NCI-H2029 treated with DMSO at 0.1 percent for 48 hours (cell line): Measurements from ENCODE around the gene STAMBP.
"Not testable (repeated sequence)": the region's sequence is repeated elsewhere in the genome, so short reads cannot be mapped to it uniquely, and the experiment has no call there.

Experiments
- DNase-seq: peaks from one replicate; lab custom pipeline; 2025; lab: John Stamatoyannopoulos, UW

Gene STAMBP

GRCh38 chr2:73837847-73838585 is 9.3 kb downstream of the STAMBP start:
- no peak for DNase-seq

DNA sequence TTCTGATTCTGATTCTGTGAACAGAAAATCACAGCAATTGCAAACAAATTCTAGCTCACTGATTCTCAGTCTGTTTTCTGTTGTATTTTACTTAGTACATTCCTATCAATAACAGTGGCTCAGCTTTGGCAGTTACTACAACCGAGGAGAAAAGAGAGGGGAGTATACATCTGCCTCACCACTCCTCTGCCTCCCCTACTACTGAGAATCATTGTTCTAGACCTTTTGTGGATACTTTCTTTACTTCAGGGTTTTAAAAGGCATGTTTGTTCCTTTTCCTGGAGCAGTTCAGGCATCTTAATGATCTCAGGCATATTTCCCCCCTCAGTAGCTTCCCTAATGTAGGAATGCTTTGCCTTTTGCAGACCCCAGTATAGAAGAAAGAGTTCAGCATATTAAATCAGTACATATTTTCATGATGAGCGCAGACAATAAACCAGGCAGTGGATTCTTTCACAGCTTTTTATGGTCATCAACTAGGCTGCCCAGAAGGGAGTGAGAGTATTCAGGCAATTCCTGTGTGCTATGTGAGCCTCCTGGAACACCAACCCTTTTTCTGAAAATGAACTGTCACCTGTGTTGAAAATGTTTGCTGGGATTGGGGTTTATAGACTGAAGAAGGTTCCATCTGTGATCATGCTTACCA is 10.3 kb downstream of the STAMBP start:
- DNase-seq: no peak

DNA sequence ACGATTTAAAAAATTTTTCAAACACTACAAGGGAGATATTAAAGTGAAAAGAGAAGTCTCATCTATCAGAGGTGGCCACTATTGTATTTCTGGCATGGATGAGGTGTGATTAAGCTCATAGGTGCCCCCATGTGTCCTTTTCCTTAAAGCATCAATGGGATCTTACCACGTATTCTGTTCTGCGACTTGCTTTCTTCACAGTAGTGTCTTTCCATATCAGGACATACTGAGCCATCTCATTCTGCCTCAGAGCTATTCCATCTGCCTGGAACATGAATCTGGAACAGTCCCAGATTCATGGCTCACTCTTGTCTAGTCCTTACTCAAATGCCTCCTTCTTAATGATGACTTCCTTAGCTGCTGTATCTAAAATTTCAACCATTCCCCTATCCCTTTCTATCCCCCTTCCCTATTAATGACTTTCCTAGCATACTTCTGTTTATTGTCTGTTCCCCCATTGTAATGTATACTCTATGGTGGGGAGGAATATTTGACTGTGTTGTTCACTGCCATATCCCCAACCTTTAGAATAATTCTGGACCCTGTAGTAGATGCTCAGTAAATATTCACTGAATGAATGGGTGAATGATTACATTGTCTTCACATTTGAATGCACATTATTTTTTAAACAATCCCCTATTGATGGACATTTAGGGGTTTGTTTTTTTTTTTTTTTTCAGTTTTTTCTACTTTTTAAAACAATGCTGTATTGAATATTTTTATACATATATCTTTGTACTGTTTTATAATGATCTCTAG is 11.1 kb downstream of the STAMBP start:
- DNase-seq: no peak

DNA sequence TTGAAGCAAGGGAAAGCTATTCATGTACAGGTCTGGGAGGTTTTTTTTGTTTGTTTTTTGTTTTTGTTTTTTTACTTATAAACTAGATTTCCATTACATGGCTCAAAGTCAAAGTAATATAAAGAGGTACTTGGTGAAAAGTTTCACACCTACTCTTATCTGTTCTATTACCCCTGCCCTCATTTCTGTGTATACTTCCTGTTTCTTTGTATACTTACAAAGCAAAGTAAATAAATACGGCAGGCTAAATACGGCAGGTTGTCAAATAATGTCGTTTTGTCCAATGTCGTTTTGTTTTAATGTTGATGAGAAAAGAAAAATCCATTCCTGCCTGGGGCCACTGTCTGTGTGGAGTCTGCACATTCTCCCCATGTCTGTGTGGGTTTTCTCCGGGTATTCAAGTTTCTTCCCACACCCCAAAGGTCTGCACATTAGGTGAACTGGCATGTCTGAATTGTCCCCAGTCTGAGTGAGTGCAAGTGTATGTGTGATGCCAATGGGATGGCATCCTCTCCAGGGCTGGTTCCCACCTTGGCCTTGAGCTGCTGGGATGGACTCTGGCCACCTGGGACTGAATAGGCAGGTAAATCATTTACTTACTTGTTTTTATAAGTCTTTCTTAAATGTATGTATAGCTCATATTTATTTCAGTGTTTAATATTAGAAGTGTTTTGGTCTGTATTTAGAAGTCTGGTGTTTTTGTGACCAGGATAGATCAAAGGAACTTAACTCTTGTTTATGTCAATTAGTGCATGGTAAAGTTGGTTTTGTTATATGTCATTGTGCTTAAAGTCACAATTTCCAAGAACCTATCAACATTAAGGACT is 13.4 kb downstream of the STAMBP start:
- DNase-seq: no peak

GRCh38 chr2:73842739-73843019 is 13.9 kb downstream of the STAMBP start:
- no peak for DNase-seq

DNA sequence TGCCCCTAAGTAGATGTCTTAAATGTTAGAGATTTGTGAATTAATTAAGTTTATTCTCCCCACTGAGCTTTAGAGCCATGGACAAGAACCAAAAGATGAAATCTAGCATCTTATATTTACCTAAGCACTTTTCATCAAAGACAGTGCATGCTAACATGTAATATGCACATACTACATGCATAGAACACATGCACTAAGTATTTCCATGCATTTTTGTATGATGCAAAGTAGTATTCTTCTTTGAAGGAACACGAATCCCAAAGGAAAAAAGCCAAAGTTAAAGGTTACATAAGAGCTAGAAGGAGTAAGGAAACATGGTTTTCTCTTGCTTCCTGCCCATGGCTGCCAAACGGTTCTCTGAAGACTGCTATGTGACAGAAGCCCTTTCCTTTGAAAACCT is 15.3 kb downstream of the STAMBP start:
- no peak for DNase-seq

DNA sequence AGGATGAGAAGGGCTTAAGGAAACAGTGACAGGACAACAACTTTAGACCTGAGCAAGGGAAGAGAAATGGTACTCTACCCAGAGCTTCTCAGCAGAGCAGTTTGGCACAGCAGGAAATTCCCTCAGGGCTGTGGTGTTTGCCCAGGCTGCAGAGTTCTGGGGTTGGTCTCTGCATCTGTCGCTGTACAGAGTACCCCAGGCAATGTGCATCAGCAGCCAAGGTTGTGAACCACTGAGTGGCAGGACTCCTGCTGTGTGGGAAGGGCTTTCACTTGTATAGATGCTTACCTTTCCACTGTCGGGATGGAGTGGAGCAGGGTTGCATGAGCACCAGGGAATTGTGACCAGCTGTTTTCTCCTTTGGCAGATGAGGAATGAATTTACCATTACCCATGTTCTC is 21.2 kb downstream of the STAMBP start:
- DNase-seq: no peak

DNA sequence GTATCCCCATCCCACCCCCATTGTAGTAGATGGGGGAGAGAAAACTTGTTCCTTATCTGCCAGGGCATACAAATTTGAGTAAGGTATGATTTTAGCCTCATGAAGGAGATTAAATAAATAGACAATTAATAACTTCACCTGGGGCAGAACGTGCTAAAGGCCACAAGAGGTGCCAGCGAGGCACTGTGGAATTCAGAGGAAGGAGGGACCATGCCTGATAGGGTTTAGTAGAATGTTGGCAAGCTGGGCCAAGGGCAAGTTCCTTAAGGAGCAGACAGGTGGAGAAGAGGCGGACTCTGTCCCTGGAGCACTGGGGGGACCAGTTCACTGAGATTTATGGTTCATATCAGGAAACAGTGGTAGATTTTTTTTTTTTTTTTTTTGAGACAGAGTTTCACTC is 22.5 kb downstream of the STAMBP start:
- no peak for DNase-seq

DNA sequence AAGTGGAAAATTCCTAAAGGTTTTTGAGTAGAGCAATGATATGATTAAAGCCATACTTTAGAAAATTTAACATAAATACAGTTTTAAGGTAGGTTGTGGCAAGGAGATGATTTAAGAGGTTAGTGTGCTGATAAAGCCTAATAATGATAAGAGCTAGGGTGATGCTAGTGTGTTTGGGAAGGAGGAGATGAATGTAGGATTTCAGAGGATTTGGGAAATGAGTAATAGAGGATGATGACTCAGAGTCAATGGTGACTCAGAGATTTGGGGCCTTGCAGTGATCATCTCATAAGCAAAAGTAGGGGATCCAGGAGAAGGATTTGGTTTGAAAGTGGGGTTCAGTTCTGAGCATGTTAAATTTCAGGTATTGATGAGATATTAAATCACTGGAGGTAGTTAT is 23.3 kb downstream of the STAMBP start:
- DNase-seq: no peak

DNA sequence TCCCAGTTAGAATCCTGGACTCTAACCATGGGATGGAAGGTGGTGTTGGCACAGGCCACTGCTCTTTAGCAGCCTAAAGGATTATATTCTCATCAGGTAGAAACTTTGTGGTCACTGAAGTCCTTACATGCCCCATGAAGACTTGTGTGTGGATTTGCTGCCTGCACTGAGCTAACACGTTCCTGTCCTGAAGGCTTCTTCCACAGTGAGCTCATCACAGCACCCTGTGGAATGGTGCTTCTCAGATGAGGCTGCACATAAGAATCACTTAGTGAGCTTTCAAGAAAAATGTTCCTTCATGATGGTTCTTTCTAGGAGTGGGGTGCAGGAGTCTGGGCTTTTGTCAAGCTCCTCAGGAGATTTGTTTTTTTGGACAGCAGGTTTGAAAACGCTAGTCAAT is 26.8 kb downstream of the STAMBP start:
- DNase-seq: no peak

- DNase-seq: no peak
These were observed 27.5 kb downstream of the STAMBP start for GRCh38 chr2:73856214-73856613.

GRCh38 chr2:73859721-73860586 is 31.2 kb downstream of the STAMBP start:
- no peak for DNase-seq

- DNase-seq: no peak
These were observed 34.2 kb downstream of the STAMBP start for GRCh38 chr2:73862987-73863386.

DNA sequence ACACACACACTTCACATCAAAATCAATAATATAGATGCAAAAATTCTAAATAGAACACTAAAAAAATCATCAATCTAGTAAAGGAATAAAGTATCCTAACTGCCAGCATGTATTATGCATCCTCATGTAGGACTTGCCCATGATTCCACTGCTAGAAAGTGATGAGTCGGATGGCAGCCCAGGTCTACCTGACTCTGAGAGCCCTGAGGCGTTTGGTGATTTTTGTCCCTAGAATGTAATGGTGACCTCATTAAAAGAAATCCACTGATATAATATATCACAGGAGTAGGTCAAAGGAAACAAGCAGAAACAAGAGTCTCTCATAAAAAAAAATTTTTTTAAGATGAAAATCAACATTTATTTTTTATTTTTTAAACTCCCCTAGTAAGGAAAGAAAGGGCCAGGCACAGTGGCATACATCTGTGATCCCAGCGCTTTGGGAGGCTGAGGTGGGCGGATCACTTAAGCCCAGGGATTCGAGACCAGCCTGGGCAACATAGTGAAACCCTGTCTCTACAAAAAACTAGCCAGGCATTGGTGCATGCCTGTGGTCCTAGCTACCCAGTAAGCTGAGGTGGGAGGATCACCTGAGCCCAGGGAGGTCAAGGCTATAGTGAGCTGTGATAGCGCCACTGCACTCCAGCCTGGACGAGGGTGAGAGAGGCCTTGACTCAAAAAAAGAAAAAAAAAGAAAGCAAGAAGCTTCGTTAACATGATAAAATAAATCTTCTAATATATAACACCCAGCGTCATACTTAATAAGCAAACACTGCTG is 39.6 kb downstream of the STAMBP start:
- DNase-seq: no peak

- no peak for DNase-seq
These were observed 41.3 kb downstream of the STAMBP start for GRCh38 chr2:73870084-73870483.

DNA sequence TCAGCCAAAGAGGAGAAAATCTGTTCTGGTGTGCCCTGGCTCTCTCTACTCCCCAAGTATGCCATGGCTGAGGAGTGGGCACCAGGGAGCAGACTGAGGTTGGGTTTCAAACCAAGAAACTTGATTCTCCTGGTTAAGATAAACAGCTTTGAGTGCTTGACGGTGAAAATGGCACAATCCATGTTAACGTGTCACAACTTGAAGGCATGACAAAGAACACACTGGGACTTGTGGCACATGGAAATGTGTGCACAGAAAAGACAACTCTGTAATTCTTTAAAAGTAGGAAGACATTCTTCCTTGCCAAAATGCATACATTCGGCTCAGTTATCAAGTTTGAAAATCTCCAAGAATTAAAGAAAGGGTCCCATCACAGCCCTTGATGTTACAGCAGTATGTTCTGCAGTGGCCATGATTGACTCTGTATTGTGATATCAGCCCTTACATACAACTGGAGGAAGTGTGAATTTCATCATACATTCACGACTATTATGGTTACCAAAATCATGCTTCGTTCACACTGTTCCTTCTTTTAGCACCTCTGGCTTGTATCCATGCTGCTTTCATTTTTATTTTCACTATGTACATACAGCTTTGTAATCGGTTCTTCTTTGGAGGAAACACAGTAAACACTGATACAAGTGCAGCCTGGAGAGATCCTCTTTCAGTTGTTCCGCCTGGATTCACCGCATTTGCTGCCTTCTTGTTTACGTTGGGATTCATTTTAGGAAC is 48.5 kb downstream of the STAMBP start:
- peak; percentile 36 for DNase-seq

GRCh38 chr2:73877984-73878383 is 49.2 kb downstream of the STAMBP start:
- not testable (repeated sequence) for DNase-seq

DNA sequence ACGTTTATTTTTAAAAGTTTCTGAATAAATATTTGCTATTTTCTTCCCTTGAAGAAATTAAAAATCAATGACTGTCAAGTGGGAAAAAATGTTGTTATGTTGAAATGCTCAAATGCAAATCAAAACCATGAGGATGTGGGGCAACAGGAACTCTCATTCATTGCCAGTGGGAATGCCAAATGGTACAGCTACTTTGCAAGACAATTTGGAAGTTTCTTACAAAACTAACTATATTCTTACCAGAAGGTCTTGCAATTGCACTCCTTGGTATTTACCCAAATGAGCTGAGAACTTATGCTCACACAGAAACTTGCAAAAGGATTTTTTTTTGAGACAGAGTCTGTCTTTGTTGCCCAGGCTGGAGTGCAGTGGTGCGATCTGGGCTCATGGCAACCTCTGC is 56.6 kb downstream of the STAMBP start:
- DNase-seq: no peak

DNA sequence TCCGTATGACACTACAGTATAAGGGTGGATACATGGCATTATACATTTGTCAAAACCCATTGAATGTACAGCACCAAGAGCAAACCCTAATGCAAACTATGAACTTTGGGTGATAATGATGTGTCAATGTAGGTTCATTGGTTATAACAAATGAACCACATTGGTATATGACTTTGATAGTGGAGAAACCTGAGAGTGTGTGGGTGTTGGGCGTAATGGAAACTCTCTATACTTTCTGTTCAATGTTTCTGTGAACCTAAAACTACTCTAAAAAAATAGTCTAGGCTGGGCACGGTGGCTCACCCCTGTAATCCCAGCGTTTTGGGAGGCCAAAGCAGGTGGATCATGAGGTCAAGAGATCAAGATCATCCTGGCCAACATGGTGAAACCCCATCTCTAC is 57.6 kb downstream of the STAMBP start:
- DNase-seq: no peak
